ENCODE data around the gene ETFBKMT. TPM values are rescaled to one million over a fixed set of nuclear protein-coding genes. Genes with fewer than 3 reads are reported as not detected.

The ETFBKMT gene
- total RNA-seq, result 1.3 and 1.9 TPM in 2 replicates
- 2.5 and 2.9 TPM in 2 replicates for polyA plus RNA-seq

DNA sequence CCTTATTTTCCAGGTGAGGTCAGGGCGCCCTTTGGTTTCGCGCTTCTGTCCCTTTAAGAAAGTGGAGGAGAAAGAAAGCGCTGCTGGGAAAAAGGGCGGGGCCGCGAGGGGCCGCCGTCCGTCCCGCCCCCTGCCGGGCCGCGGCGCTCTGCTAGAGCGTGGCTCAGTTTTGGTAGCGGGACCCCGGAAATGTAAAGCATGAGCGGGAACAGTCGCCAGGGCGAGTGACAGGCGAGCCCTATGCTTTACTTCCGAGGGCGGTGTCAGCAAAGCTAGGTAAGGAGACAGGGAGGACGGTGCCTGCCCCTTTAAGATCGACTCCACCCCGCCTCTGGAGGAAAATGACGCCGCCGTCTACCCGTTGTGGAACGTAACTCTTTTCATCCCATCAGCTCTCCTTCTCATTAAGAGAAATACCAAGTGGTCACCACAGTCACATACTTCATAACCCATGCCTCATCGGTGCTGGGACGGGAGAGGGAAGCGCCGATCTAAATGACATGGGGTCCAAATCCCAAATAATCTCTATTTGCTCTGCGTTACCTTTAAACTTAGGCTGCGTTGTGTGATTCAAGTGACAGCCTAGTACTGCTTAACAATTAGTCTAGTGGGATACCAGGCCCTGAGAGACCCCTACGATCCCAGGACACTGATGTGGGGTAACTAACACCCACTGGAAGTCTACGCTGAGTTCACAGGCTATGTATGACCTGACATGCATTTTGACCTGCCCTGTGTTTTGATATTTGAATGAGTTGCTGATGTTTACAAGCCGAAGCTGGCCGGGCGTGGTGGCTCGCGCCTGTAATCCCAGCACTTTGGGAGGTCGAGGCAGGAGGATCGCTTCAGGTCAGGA lies at the start of gene ETFBKMT:
Gene ETFBKMT, plus strand, starts transcription at position 602 of the 856 bp plus-strand sequence. CDS start 2,266 bp downstream, outside the sequence.
- H3K4me1 ChIP-seq (ENCODE audit: low read depth), result peaks cover 20% of the 10 kb centered on the region
- H3K9me3 ChIP-seq (ENCODE audit: low read depth), result no peaks in the 10 kb centered on the region
- peak within 1 kb of the TSS; percentile 93 for H3K27ac ChIP-seq
- DNase-seq (ENCODE audit: low read depth in 1 of 2, low spot score in 1 of 2), result peak; percentile 90 to 92
- H3K36me3 ChIP-seq, result no peaks in the 10 kb centered on the region
- H3K27me3 ChIP-seq, result no peaks in the 10 kb centered on the region
- TF ChIP-seq, protein P1, sequence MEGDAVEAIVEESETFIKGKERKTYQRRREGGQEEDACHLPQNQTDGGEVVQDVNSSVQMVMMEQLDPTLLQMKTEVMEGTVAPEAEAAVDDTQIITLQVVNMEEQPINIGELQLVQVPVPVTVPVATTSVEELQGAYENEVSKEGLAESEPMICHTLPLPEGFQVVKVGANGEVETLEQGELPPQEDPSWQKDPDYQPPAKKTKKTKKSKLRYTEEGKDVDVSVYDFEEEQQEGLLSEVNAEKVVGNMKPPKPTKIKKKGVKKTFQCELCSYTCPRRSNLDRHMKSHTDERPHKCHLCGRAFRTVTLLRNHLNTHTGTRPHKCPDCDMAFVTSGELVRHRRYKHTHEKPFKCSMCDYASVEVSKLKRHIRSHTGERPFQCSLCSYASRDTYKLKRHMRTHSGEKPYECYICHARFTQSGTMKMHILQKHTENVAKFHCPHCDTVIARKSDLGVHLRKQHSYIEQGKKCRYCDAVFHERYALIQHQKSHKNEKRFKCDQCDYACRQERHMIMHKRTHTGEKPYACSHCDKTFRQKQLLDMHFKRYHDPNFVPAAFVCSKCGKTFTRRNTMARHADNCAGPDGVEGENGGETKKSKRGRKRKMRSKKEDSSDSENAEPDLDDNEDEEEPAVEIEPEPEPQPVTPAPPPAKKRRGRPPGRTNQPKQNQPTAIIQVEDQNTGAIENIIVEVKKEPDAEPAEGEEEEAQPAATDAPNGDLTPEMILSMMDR (IDR thresholded peaks at IDR 0.05; ENCODE audit: low read depth, low read length), result peak; percentile 48
- H3K4me3 ChIP-seq, result peak within 1 kb of the TSS; percentile 39

GRCh38 chr12:31612819-31613218 lies 46.7 kb upstream of the ETFBKMT start:
- Histone ChIP-seq H3K9me3 (ENCODE audit: low read depth) (no peaks in the 10 kb centered on the region), H3K27ac (no peak overlapping the region), H3K36me3 (no peaks in the 10 kb centered on the region), H3K4me3 (no peak overlapping the region), H3K27me3 (no peaks in the 10 kb centered on the region), H3K4me1 (ENCODE audit: low read depth) (peaks cover 1% of the 10 kb centered on the region)
- DNase-seq (ENCODE audit: low read depth in 1 of 2, low spot score in 1 of 2), result no peak
- TF ChIP-seq, protein P1 (IDR thresholded peaks at IDR 0.05; ENCODE audit: low read depth, low read length), result no peak

GRCh38 chr12:31618228-31619025 lies 41.1 kb upstream of the ETFBKMT start:
- Histone ChIP-seq H3K4me1 (ENCODE audit: low read depth) (peaks cover 13% of the 10 kb centered on the region), H3K9me3 (ENCODE audit: low read depth) (no peaks in the 10 kb centered on the region), H3K4me3 (no peak overlapping the region), H3K36me3 (no peaks in the 10 kb centered on the region), H3K27ac (peak overlapping the region; percentile 93), H3K27me3 (no peaks in the 10 kb centered on the region)
- peak; percentile 49 to 78 for DNase-seq (ENCODE audit: low read depth in 1 of 2, low spot score in 1 of 2)
- TF ChIP-seq, protein P1 (IDR thresholded peaks at IDR 0.05; ENCODE audit: low read depth, low read length), result no peak

DNA sequence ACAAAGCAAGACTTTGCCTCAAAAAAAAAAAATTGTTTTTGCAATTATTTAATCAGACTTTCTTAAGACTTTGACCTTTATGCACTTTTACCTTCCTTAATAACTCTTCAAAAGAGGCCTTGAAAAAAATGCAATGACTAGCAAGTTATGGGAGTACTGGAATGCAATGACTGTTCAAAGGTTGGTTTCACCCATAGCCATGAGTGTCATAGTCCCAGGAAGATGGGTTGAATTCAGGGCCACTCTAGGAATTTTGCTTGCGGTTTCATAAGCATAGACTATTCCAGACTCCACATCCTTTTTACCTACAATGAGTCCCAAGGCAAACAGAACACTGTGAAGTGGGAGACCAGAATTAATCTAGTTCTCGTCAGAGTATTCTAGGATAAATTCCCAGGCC lies 39.2 kb upstream of the ETFBKMT start:
- TF ChIP-seq, protein P1 (IDR thresholded peaks at IDR 0.05; ENCODE audit: low read depth, low read length), result no peak
- DNase-seq (ENCODE audit: low read depth in 1 of 2, low spot score in 1 of 2), result no peak
- Histone ChIP-seq H3K4me3 (no peak overlapping the region), H3K36me3 (no peaks in the 10 kb centered on the region), H3K9me3 (ENCODE audit: low read depth) (no peaks in the 10 kb centered on the region), H3K4me1 (ENCODE audit: low read depth) (peaks cover 18% of the 10 kb centered on the region), H3K27me3 (no peaks in the 10 kb centered on the region), H3K27ac (peak overlapping the region; percentile 93)

DNA sequence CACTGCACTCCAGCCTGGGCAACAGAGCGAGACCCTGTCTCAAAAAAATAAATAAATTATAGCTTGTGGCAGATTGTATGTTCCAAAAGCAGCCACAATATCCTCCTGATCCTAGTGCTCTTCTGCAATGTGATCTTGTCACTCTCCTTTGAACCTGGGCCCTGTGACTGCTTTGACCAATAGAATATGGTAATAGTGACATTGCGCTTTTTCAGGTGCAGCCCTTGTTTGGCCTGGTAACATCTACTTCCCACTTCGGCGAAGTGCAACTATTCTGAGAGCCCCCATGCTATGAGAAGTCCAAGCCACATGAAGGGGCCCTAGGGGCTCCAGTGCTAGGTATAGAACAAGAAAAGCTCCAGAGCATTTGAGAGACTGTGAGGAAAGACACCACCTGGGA lies 37.5 kb upstream of the ETFBKMT start:
- Histone ChIP-seq H3K4me3 (no peak overlapping the region), H3K4me1 (ENCODE audit: low read depth) (peaks cover 18% of the 10 kb centered on the region), H3K9me3 (ENCODE audit: low read depth) (no peaks in the 10 kb centered on the region), H3K27ac (peak overlapping the region; percentile 58), H3K36me3 (no peaks in the 10 kb centered on the region), H3K27me3 (no peaks in the 10 kb centered on the region)
- TF ChIP-seq, protein P1 (IDR thresholded peaks at IDR 0.05; ENCODE audit: low read depth, low read length), result no peak
- DNase-seq (ENCODE audit: low read depth in 1 of 2, low spot score in 1 of 2), result no peak
